Kidney (tissue), 14 donors: ENCODE results near the gene FARSA. TPM values are rescaled to one million over a fixed set of nuclear protein-coding genes. Genes with fewer than 3 reads are reported as not detected.

Experiments used
- DNase-seq, 5 donors: peaks; one replicate each; pipeline ENCODE4 v3.0.0-alpha.2; 2013 to 2020
- FAIRE-seq: peaks from 2 replicates; lab custom pipeline; 2012; peaks lifted over from hg19 to GRCh38; lab: Jason Lieb, UNC
- H3K27ac ChIP-seq, 2 donors: one replicate each; pipeline ENCODE4 v1.7.0; 2013; ENCODE audit warnings: low read depth in 2 of 2, low read length in 2 of 2, inconsistent platforms in 1 of 2
- H3K27me3 ChIP-seq: one replicate; pipeline ENCODE4 v1.7.1; 2013; ENCODE audit warnings: low read length, inconsistent platforms; ENCODE audit not compliant: control insufficient read depth, insufficient read depth
- H3K36me3 ChIP-seq, 3 donors: one replicate each; pipeline versions ENCODE4 v1.7.0 to v1.7.1; 2013; ENCODE audit warnings: low read length in 3 of 3, control low read depth in 1 of 3, inconsistent platforms in 1 of 3; ENCODE audit not compliant: insufficient read depth in 3 of 3, control insufficient read depth in 2 of 3
- H3K4me1 ChIP-seq, 3 donors: one replicate each; pipeline versions ENCODE4 v1.7.0 to v1.7.1; 2013; ENCODE audit warnings: low read length in 3 of 3, inconsistent platforms in 1 of 3, low read depth in 1 of 3; ENCODE audit not compliant: control insufficient read depth in 2 of 3, insufficient read depth in 2 of 3
- H3K4me3 ChIP-seq, 3 donors: one replicate each; pipeline versions ENCODE4 v1.7.0 to v1.8.1; 2013; ENCODE audit warnings: low read length in 3 of 3, control low read depth in 1 of 3, inconsistent platforms in 1 of 3
- H3K9ac ChIP-seq, 3 donors: one replicate each; pipeline versions ENCODE4 v1.7.0 to v1.7.1; 2013; ENCODE audit warnings: low read length in 3 of 3, control low read depth in 1 of 3, inconsistent platforms in 1 of 3
- H3K9me3 ChIP-seq, 3 donors: one replicate each; pipeline versions ENCODE4 v1.7.0 to v1.7.1; 2013; ENCODE audit warnings: low read length in 3 of 3, control low read depth in 1 of 3, inconsistent platforms in 1 of 3; ENCODE audit not compliant: control insufficient read depth in 2 of 3, insufficient read depth in 1 of 3
- CTCF ChIP-seq: IDR thresholded peaks from 3 replicates; pipeline ENCODE4 v1.5.1; 2012; ENCODE audit warnings: mild to moderate bottlenecking, moderate library complexity, borderline replicate concordance; ENCODE audit not compliant: insufficient read depth; ENCODE audit errors: extremely low read depth
- intact Hi-C: fragments of 100-400 bp; cut with DNase I; formaldehyde crosslinking; loops from one replicate; pipeline ENCODE4 v1.11.1; 2022
- polyA plus RNA-seq: library from polyadenylated mRNA; stranded (reverse); fragments of 350-450 nt; fragmentation: Illumina TruSeq; extraction: RNeasy Lipid Tissue Mini Kit (QIAGEN cat#74804); gene quantifications from one replicate; pipeline ENCODE4 v1.2.3, GENCODE V29; 2014; ENCODE audit warnings: low read depth, low replicate concordance; ENCODE audit not compliant: insufficient read depth
- total RNA-seq: library from RNA; stranded (reverse); fragmentation: NEBNext Ultra II Directional; extraction: Animal tissue kit (Norgen Biotek cat#: 25700); gene quantifications from one replicate; pipeline ENCODE4 v1.2.1, GENCODE V29; 2021
- donor health status: control.
- donor health status: control.
- donor health status: control.
- donor health status: control.
- donor health status: control.
- donor health status: DM: yes; HTN: yes; CAD: no.
- donor health status: Normal renal cell carcinoma (clear cell type).

The FARSA gene
- total and polyA plus RNA-seq, 2 donors from 2014 or later = 48.0 to 58.2 TPM

GRCh38 chr19:12913011-12913561, 20.4 kb downstream of the FARSA start:
- H3K9me3 ChIP-seq = no peaks in the 10 kb centered on the region
- DNase-seq = peak; percentile 60 to 92 (median 75)
- H3K27ac ChIP-seq = no peak overlapping the region
- H3K27me3 ChIP-seq = no peaks in the 10 kb centered on the region
- H3K9ac ChIP-seq = no peak overlapping the region
- peaks cover 0 to 14% (median 4%) of the 10 kb centered on the region in 3 donors for H3K4me1 ChIP-seq
- intact Hi-C loops = no loop called here
- no peaks in the 10 kb centered on the region for H3K36me3 ChIP-seq
- TF ChIP-seq CTCF = no peak
- peak overlapping the region in 1 of 3 donors; percentile 47 for H3K4me3 ChIP-seq
- FAIRE-seq = no peak

DNA sequence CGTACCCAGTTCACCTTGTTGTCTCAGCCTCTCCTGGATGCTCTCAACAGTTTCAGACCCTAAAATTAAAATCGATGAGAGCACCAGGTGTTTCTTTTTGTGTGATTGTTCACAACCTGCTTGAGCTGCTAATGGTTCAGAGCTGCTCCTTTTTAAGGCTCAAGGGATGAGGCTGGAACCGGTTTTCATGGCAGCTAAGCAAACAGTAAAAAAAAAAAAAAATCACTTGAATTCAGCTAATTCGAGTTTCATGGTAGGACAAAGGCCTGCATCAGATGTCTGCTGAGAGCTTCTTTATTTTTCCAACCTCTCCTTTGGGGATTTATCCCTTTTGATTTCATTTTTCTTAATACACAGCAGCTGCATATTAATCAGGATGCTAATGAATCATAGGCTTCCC, 20.9 kb downstream of the FARSA start:
- Histone ChIP-seq H3K9me3 (no peaks in the 10 kb centered on the region), H3K27me3 (no peaks in the 10 kb centered on the region), H3K27ac (no peak overlapping the region), H3K4me1 (peaks cover 0 to 14% (median 4%) of the 10 kb centered on the region in 3 donors), H3K36me3 (no peaks in the 10 kb centered on the region), H3K4me3 (peak overlapping the region in 1 of 3 donors; percentile 47), H3K9ac (no peak overlapping the region)
- TF ChIP-seq CTCF = no peak
- intact Hi-C loops = no loop called here
- DNase-seq = peak in 1 of 5 donors; percentile 65
- no peak for FAIRE-seq

DNA sequence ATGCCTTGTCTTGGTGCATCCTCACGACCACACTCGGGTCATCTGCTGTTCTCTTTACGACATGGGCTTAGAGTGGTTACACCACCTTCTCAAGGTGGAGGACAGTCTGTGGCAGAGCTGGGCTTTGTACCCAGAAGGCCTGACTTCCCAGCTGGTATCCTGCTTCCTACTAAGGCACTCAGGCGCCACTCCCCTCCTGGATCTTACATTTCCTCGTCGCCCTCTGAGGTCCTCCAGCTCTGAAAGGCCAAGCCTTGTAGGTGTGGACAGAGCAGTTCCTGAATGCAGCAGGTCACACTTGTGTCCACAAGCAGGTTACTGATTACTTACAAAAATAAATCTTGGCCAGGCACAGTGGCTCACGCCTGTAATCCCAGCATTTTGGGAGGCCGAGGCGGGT, 26.3 kb downstream of the FARSA start:
- Histone ChIP-seq H3K9me3 (no peaks in the 10 kb centered on the region), H3K27me3 (no peaks in the 10 kb centered on the region), H3K27ac (no peak overlapping the region), H3K4me1 (peaks cover 0 to under 1% (median 0%) of the 10 kb centered on the region in 3 donors), H3K9ac (no peak overlapping the region), H3K36me3 (no peaks in the 10 kb centered on the region), H3K4me3 (no peak overlapping the region)
- DNase-seq (no peak), FAIRE-seq (no peak)
- no peak for TF ChIP-seq CTCF
- intact Hi-C loops = no loop called here
